Pons (tissue), 1 donor: Measurements from ENCODE around the gene SCML2.
"Not testable (repeated sequence)": the region's sequence is repeated elsewhere in the genome, so short reads cannot be mapped to it uniquely, and the experiment has no call there.

Source experiments
- DNase-seq: peaks from one replicate; pipeline ENCODE4 v3.0.0-alpha.2; 2016; ENCODE audit warnings: low spot score

SCML2 gene

DNA sequence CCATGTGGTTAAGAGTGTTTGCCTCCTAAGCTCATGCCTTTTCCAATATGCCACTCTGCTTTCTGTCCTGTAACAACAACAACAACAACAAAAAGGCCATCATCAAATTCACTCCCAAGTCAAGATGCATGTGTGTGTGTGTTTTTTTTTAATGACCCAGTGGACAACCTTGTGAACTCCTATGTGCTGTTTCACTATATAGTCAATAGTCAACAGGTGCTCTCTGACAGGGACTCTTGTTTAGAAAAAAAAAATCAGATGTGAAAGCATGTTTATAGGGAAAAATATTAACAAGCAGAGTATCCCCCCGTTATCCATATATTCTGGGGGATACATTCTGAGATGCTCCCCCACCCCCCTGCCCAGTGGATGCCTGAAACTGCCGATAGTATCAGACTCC lies 83.2 kb downstream of the SCML2 start:
- no peak for DNase-seq

GRCh38 chrX:18255059-18255458 lies 99.4 kb downstream of the SCML2 start:
- no peak for DNase-seq

- no peak for DNase-seq
Observed at GRCh38 chrX:18252644-18253359, 101.7 kb downstream of the SCML2 start.

- DNase-seq = not testable (repeated sequence)
Observed at GRCh38 chrX:18229646-18230045, 124.8 kb downstream of the SCML2 start.

GRCh38 chrX:18228069-18228468 lies 126.4 kb downstream of the SCML2 start:
- no peak for DNase-seq

DNA sequence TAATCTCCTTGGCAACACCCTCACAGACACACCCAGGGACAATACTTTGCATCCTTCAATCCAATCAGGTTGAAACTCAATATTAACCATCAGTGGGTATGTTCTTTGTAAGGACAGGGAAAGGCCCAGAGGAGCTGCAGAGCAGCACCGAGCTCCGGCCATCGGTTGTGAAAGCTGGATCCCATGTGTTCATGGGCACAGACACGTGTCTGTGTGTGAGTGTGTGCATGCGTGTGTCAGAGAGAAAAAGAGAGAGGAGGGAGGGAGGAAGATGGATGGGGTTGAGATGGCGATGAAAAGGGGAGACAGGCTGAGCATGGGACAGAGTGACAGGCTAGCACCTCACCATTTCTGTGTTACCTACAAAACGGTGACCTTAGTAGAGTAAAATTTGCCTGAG lies 127.0 kb downstream of the SCML2 start:
- no peak for DNase-seq

GRCh38 chrX:18220786-18221185 lies 133.7 kb downstream of the SCML2 start, which contains the start of gene BEND2:
TSS of gene BEND2 (minus strand) at chrX:18220886. CDS start at chrX:18220750, 136 bp downstream.
- no peak for DNase-seq

DNA sequence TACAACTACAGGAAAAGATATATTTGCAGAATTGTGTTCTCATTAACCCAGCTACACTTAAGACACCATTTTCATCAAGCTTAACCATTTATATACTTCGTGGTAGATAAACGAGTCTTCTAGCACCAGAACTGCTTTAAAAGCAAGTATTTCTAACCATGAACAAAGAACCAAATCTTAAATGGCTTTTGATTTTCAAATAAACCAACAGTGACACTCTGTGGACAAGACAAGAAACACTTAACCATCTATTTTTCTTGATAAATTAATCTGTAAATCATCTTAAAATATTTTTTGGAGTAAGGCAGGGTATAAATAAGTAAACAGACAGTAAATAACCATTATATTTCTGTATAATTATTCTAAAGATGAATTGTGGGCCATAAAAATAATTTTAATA lies 144.0 kb downstream of the SCML2 start:
- DNase-seq = peak; percentile 38

- DNase-seq = no peak
Observed at GRCh38 chrX:18206657-18207056, 147.8 kb downstream of the SCML2 start.

DNA sequence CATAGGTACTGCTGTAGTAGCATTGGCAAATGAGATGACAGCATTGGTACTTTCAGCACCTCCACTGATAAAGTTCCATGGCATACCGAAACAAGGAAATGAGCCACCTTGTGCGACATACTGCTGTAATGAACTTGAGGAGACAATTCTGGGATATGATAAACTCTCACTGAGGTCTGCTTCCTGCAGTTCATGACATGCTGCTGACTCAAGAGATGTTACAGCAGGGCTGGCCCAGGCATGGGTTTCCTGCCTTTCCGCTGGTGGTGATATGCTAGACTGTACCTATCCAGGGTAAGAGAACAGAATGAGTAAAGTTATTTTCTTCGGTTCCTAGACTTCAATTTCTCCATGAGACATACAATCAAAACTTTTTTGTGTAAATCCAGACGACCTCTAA lies 150.9 kb downstream of the SCML2 start:
- no peak for DNase-seq

DNA sequence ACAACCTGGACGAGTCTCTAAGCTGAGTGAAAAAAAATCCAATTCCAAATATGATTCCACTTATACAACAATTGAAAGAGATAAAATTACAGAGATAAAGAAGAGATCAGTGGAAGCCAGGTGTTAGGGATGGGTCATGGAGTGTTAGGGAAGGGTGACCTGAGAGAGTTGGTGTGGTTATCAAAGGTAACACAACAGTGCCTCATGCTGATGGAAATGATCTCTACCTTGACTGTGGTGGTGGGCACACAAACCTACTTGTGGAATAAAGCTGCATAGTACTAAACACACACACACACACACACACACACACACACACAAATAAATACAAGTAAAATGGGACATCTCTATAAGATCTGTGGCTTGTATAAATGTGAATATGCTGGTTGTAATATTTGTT lies 159.8 kb downstream of the SCML2 start:
- no peak for DNase-seq
